ENCODE data around the gene PFDN2. TPM values are rescaled to one million over a fixed set of nuclear protein-coding genes. Genes with fewer than 3 reads are reported as not detected.

Gene PFDN2
- total RNA-seq, 4 donors from 2014 or later: 26.2 to 40.8 (median 31.4) TPM

DNA sequence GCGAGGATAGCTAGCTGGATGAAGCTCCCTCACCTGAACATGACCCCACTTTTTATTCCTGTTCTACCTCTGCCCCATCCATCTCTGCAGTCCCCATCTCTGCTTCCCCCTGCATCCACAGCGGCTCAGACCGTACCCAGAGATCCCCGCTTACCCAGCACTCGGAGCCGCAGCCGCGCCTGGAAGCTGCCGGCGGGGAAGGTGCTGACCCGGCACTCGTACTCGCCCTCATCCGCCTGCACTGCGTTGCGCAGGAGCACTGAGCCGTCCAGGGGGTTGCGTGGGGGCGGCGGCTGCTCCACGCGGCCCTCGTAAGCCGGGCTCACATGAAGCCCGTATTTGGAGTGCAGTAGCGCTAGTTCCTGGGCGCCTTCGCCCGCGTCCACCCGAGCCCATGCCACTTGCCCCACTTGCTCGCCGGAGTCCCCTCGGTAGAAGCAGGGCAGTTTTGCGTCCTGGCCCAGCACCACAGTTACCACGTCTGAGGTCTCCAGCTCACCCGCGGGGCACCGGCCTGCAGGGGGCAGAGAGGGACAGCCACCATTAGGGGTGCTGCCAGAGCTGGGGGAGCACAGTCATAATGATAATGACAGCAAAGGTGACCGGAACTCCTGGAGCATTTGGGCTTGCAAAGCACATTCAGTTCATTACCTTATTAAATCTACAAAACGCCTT lies 38.3 kb downstream of the PFDN2 start:
- WGBS, 2 donors (ENCODE audit: low coverage in 1 of 2): 60 to 86% methylated on average over 1 to 3 of the region's 41 CpGs
- Histone ChIP-seq H3K27ac (no peak overlapping the region), H3K36me3 (no peaks in the 10 kb centered on the region), H3K4me3 (no peak overlapping the region), H3K9me3 (no peaks in the 10 kb centered on the region), H3K27me3 (peaks cover 21% of the 10 kb centered on the region), H3K4me1 (no peaks in the 10 kb centered on the region)
- TF ChIP-seq, protein P1, sequence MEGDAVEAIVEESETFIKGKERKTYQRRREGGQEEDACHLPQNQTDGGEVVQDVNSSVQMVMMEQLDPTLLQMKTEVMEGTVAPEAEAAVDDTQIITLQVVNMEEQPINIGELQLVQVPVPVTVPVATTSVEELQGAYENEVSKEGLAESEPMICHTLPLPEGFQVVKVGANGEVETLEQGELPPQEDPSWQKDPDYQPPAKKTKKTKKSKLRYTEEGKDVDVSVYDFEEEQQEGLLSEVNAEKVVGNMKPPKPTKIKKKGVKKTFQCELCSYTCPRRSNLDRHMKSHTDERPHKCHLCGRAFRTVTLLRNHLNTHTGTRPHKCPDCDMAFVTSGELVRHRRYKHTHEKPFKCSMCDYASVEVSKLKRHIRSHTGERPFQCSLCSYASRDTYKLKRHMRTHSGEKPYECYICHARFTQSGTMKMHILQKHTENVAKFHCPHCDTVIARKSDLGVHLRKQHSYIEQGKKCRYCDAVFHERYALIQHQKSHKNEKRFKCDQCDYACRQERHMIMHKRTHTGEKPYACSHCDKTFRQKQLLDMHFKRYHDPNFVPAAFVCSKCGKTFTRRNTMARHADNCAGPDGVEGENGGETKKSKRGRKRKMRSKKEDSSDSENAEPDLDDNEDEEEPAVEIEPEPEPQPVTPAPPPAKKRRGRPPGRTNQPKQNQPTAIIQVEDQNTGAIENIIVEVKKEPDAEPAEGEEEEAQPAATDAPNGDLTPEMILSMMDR (IDR thresholded peaks at IDR 0.05): no peak
- TF ChIP-seq EP300 (IDR thresholded peaks at IDR 0.05): no peak
- TF ChIP-seq POLR2A (IDR thresholded peaks at IDR 0.05): no peak
- no peak for TF ChIP-seq POLR2AphosphoS5 (IDR thresholded peaks at IDR 0.05)
- no peak for ATAC-seq

DNA sequence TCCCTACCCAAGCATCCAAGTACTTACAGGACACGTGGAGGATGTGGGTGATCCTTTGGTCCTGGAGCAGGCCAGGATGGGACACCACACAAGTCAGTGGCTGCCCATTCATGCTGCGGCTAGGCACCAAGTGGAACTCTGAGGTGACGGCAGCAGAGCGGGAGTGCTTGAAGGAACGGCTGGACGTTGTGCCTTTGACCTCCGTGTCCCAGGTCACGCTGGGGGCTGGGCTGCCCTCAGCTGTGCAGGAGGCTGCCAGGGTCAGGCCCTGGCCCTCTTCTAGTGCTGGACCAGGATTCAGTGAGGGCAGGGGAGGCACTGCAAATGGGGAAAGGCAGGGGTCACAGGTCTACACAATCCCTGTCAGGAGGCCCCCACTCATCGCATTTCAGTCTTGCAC lies 40.4 kb downstream of the PFDN2 start:
- Histone ChIP-seq H3K4me3 (no peak overlapping the region), H3K27ac (no peak overlapping the region), H3K4me1 (no peaks in the 10 kb centered on the region), H3K9me3 (no peaks in the 10 kb centered on the region), H3K27me3 (peaks cover 21% of the 10 kb centered on the region), H3K36me3 (no peaks in the 10 kb centered on the region)
- no peak for ATAC-seq
- no peak for TF ChIP-seq POLR2AphosphoS5 (IDR thresholded peaks at IDR 0.05)
- no peak for TF ChIP-seq POLR2A (IDR thresholded peaks at IDR 0.05)
- no peak for TF ChIP-seq EP300 (IDR thresholded peaks at IDR 0.05)
- TF ChIP-seq, protein P1 (IDR thresholded peaks at IDR 0.05): no peak
- WGBS, 2 donors (ENCODE audit: low coverage in 1 of 2): 60 to 100% methylated on average over 1 to 2 of the region's 9 CpGs

DNA sequence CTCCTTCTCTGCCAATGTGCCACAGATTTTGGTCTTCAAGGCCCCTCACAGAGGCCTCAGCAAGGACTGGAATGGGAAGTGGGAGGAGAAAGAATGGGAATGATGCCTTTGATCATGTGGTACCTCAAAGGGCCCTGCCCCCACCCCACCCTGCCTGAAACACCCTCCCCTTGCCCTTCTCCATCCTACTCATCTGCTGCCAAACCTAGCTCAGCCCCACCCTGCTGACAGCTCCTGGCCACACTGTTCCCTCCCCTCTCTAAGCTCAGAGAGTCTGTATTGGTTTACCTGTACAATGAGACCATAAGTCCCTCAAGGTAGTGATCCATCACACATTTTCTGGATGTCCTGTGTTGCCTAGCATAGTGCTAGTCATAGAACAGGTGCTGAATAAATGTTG lies 41.4 kb downstream of the PFDN2 start:
- no peak overlapping the region for H3K27ac ChIP-seq
- H3K36me3 ChIP-seq: no peaks in the 10 kb centered on the region
- no peaks in the 10 kb centered on the region for H3K9me3 ChIP-seq
- TF ChIP-seq POLR2AphosphoS5 (IDR thresholded peaks at IDR 0.05): no peak
- no peak for TF ChIP-seq POLR2A (IDR thresholded peaks at IDR 0.05)
- TF ChIP-seq, protein P1 (IDR thresholded peaks at IDR 0.05): no peak
- no peaks in the 10 kb centered on the region for H3K4me1 ChIP-seq
- peaks cover 21% of the 10 kb centered on the region for H3K27me3 ChIP-seq
- no peak for ATAC-seq
- no peak overlapping the region for H3K4me3 ChIP-seq

DNA sequence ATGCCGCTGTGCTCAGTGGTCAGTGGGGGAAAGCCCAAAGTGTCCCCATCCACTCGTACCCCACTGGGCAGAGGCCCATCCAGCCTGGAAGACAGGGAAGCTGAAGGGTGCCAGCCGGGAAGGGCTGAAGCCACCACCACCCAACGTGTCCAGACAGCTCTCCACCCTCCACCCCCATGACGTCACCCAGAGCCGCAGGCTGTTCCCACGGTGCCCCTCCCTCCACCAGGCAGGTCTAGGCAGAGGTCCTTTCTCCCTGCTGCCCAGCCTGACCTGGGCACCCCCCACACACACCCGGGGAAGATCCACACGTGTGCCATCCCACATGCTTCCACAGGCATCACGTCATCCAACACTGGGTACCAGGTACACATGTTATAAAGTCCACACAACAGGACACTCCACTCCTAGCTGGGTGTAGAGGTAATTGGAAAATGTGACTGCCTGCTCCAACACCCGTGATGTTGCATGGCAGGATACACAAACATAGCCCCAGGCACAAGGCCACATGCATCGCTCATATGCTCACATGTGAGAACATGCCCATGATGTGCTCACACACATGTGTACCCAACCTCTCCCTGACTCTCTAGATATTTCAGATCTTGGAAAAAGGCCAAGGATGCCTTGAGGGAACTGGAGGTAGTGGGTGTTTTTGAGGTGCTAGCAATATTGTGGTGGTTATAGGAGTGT lies 43.0 kb downstream of the PFDN2 start:
- Histone ChIP-seq H3K4me3 (no peak overlapping the region), H3K36me3 (no peaks in the 10 kb centered on the region), H3K9me3 (no peaks in the 10 kb centered on the region), H3K27ac (no peak overlapping the region), H3K27me3 (peaks cover 18% of the 10 kb centered on the region), H3K4me1 (no peaks in the 10 kb centered on the region)
- TF ChIP-seq EP300 (IDR thresholded peaks at IDR 0.05): no peak
- TF ChIP-seq, protein P1 (IDR thresholded peaks at IDR 0.05): no peak
- no peak for ATAC-seq
- 87% methylated on average over 4 of the region's 12 CpGs; no CpG with 5 or more reads in 1 of the 2 donors for WGBS, 2 donors (ENCODE audit: low coverage in 1 of 2)
